ENCODE data around the gene PRR4.

The PRR4 gene

DNA sequence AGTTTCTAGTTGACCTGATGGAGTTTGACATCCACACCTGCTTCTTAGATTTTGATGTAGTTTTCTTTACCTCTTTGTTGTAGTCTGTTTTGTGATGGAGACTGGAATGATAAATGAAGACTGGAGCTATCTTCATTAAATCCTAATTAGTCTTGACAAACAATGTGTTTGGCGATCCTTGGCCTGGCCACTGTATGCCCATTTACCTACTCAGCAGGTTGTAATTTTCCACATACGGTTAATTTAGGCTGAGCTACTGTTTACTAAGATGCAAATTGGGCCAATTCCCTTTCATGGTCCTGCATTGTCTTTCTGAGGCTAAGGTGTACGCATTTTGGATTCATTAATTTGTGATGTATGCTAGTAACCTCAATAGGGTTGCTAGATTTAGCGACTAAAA lies 46.7 kb downstream of the PRR4 start, which contains the start of gene TAS2R7:
Gene TAS2R7, minus strand, starts transcription at position 41 of the 400 bp plus-strand sequence. CDS start 57 bp downstream, outside the sequence.
- no peak for FAIRE-seq

DNA sequence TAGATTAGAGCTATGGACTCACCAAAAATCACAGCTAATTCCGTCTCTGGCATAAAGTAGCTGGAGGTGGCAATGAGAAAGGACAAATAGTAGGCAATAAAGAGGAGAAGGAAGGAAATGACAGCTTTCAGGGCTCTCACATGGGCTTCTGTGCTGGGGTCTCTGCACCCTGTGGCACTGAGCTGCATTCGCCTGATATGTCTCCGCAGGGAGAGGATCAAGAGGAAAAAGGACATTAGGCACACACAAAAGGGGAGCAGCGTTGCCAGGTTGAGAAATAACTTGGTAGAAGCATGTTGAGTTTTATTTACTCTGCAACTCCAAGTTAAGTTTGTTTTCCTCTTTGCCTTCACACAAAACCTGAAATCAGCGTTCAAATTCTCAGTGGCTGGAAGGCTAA lies 47.5 kb downstream of the PRR4 start:
- no peak for DNase-seq (ENCODE audit: low spot score)
- FAIRE-seq = no peak

More for the DNA sequence above, 46.7 kb downstream of the PRR4 start, which contains the start of gene TAS2R7:
- DNase-seq (ENCODE audit: low spot score) = no peak
